ENCODE data around the gene TNK2.
"Not testable (repeated sequence)": the region's sequence is repeated elsewhere in the genome, so short reads cannot be mapped to it uniquely, and the experiment has no call there.

The TNK2 gene

GRCh38 chr3:195870442-195870841, 37.9 kb downstream of the TNK2 start:
- DNase-seq (ENCODE audit: low spot score), result no peak

- DNase-seq (ENCODE audit: low spot score), result no peak
These were observed 38.8 kb downstream of the TNK2 start for GRCh38 chr3:195869413-195870001.

- DNase-seq (ENCODE audit: low spot score), result no peak
These were observed 39.4 kb downstream of the TNK2 start for GRCh38 chr3:195868866-195869412.

GRCh38 chr3:195868336-195868865, 40.0 kb downstream of the TNK2 start:
- DNase-seq (ENCODE audit: low spot score), result no peak

GRCh38 chr3:195867631-195868335, 40.6 kb downstream of the TNK2 start:
- DNase-seq (ENCODE audit: low spot score), result no peak

GRCh38 chr3:195866686-195867511, 41.5 kb downstream of the TNK2 start:
- DNase-seq (ENCODE audit: low spot score), result no peak

- DNase-seq (ENCODE audit: low spot score), result no peak
These were observed 42.6 kb downstream of the TNK2 start for GRCh38 chr3:195865752-195866151.

- peak; percentile 77 for DNase-seq (ENCODE audit: low spot score)
These were observed 45.0 kb downstream of the TNK2 start for GRCh38 chr3:195863121-195864061.

GRCh38 chr3:195862318-195862717, 46.0 kb downstream of the TNK2 start:
- DNase-seq (ENCODE audit: low spot score), result not testable (repeated sequence)

GRCh38 chr3:195860456-195860855, 47.9 kb downstream of the TNK2 start:
- no peak for DNase-seq (ENCODE audit: low spot score)

GRCh38 chr3:195859846-195860411, 48.4 kb downstream of the TNK2 start:
- DNase-seq (ENCODE audit: low spot score), result no peak

GRCh38 chr3:195859061-195859845, 49.1 kb downstream of the TNK2 start:
- peak; percentile 67 for DNase-seq (ENCODE audit: low spot score)

GRCh38 chr3:195856410-195857084, 51.8 kb downstream of the TNK2 start:
- DNase-seq (ENCODE audit: low spot score), result no peak

- no peak for DNase-seq (ENCODE audit: low spot score)
These were observed 52.6 kb downstream of the TNK2 start for GRCh38 chr3:195855471-195856409.

- no peak for DNase-seq (ENCODE audit: low spot score)
These were observed 53.6 kb downstream of the TNK2 start for GRCh38 chr3:195854628-195855294.

GRCh38 chr3:195853996-195854395, 54.4 kb downstream of the TNK2 start:
- peak; percentile 49 for DNase-seq (ENCODE audit: low spot score)

GRCh38 chr3:195853036-195853435, 55.3 kb downstream of the TNK2 start:
- DNase-seq (ENCODE audit: low spot score), result no peak
